Kidney (tissue), 14 donors: ENCODE data around the gene DNAJC5G. TPM values are rescaled to one million over a fixed set of nuclear protein-coding genes. Genes with fewer than 3 reads are reported as not detected.
"Not testable (repeated sequence)": the region's sequence is repeated elsewhere in the genome, so short reads cannot be mapped to it uniquely, and the experiment has no call there.

Experiments used
- DNase-seq, 5 donors: peaks; one replicate each; pipeline ENCODE4 v3.0.0-alpha.2; 2013 to 2020
- FAIRE-seq: peaks from 2 replicates; lab custom pipeline; 2012; peaks lifted over from hg19 to GRCh38; lab: Jason Lieb, UNC
- H3K27ac ChIP-seq, 2 donors: one replicate each; pipeline ENCODE4 v1.7.0; 2013; ENCODE audit warnings: low read depth in 2 of 2, low read length in 2 of 2, inconsistent platforms in 1 of 2
- H3K27me3 ChIP-seq: one replicate; pipeline ENCODE4 v1.7.1; 2013; ENCODE audit warnings: low read length, inconsistent platforms; ENCODE audit not compliant: control insufficient read depth, insufficient read depth
- H3K36me3 ChIP-seq, 3 donors: one replicate each; pipeline versions ENCODE4 v1.7.0 to v1.7.1; 2013; ENCODE audit warnings: low read length in 3 of 3, control low read depth in 1 of 3, inconsistent platforms in 1 of 3; ENCODE audit not compliant: insufficient read depth in 3 of 3, control insufficient read depth in 2 of 3
- H3K4me1 ChIP-seq, 3 donors: one replicate each; pipeline versions ENCODE4 v1.7.0 to v1.7.1; 2013; ENCODE audit warnings: low read length in 3 of 3, inconsistent platforms in 1 of 3, low read depth in 1 of 3; ENCODE audit not compliant: control insufficient read depth in 2 of 3, insufficient read depth in 2 of 3
- H3K4me3 ChIP-seq, 3 donors: one replicate each; pipeline versions ENCODE4 v1.7.0 to v1.8.1; 2013; ENCODE audit warnings: low read length in 3 of 3, control low read depth in 1 of 3, inconsistent platforms in 1 of 3
- H3K9ac ChIP-seq, 3 donors: one replicate each; pipeline versions ENCODE4 v1.7.0 to v1.7.1; 2013; ENCODE audit warnings: low read length in 3 of 3, control low read depth in 1 of 3, inconsistent platforms in 1 of 3
- H3K9me3 ChIP-seq, 3 donors: one replicate each; pipeline versions ENCODE4 v1.7.0 to v1.7.1; 2013; ENCODE audit warnings: low read length in 3 of 3, control low read depth in 1 of 3, inconsistent platforms in 1 of 3; ENCODE audit not compliant: control insufficient read depth in 2 of 3, insufficient read depth in 1 of 3
- CTCF ChIP-seq: IDR thresholded peaks from 3 replicates; pipeline ENCODE4 v1.5.1; 2012; ENCODE audit warnings: mild to moderate bottlenecking, moderate library complexity, borderline replicate concordance; ENCODE audit not compliant: insufficient read depth; ENCODE audit errors: extremely low read depth
- intact Hi-C: fragments of 100-400 bp; cut with DNase I; formaldehyde crosslinking; loops from one replicate; pipeline ENCODE4 v1.11.1; 2022
- polyA plus RNA-seq: library from polyadenylated mRNA; stranded (reverse); fragments of 350-450 nt; fragmentation: Illumina TruSeq; extraction: RNeasy Lipid Tissue Mini Kit (QIAGEN cat#74804); gene quantifications from one replicate; pipeline ENCODE4 v1.2.3, GENCODE V29; 2014; ENCODE audit warnings: low read depth, low replicate concordance; ENCODE audit not compliant: insufficient read depth
- total RNA-seq: library from RNA; stranded (reverse); fragmentation: NEBNext Ultra II Directional; extraction: Animal tissue kit (Norgen Biotek cat#: 25700); gene quantifications from one replicate; pipeline ENCODE4 v1.2.1, GENCODE V29; 2021
- donor health status: control.
- donor health status: control.
- donor health status: control.
- donor health status: control.
- donor health status: control.
- donor health status: DM: yes; HTN: yes; CAD: no.
- donor health status: Normal renal cell carcinoma (clear cell type).

Gene DNAJC5G
- total and polyA plus RNA-seq, 2 donors from 2014 or later: not detected

- intact Hi-C loops: no loop called here
- no peak for TF ChIP-seq CTCF
- Histone ChIP-seq H3K9ac (no peak overlapping the region), H3K27me3 (no peaks in the 10 kb centered on the region), H3K4me3 (no peak overlapping the region), H3K9me3 (no peaks in the 10 kb centered on the region), H3K36me3 (no peaks in the 10 kb centered on the region), H3K4me1 (peaks cover 0 to 2% (median 0%) of the 10 kb centered on the region in 3 donors), H3K27ac (no peak overlapping the region)
- FAIRE-seq (no peak), DNase-seq (peak in 1 of 5 donors; percentile 4)
Measured at GRCh38 chr2:27316655-27317412, 41.6 kb downstream of the DNAJC5G start.

- DNase-seq, H3K9me3 ChIP-seq, intact Hi-C loops, FAIRE-seq, H3K9ac ChIP-seq, H3K27ac ChIP-seq, H3K36me3 ChIP-seq, H3K4me3 ChIP-seq, H3K27me3 ChIP-seq: not testable (repeated sequence)
- H3K4me1 ChIP-seq: peaks cover 0 to 11% (median 0%) of the 10 kb centered on the region in 3 donors
Measured at GRCh38 chr2:27319839-27320238, 44.6 kb downstream of the DNAJC5G start.

- Histone ChIP-seq H3K9me3 (no peaks in the 10 kb centered on the region), H3K9ac (no peak overlapping the region), H3K27me3 (no peaks in the 10 kb centered on the region), H3K4me3 (no peak overlapping the region), H3K27ac (no peak overlapping the region), H3K4me1 (peaks cover 0 to 11% (median 0%) of the 10 kb centered on the region in 3 donors), H3K36me3 (peaks cover 0 to 2% (median 2%) of the 10 kb centered on the region in 3 donors)
- no peak for FAIRE-seq
- peak in 2 of 5 donors; percentile 6 to 84 for DNase-seq
- intact Hi-C loops: no loop called here
- TF ChIP-seq CTCF: peak; percentile 19
Measured at GRCh38 chr2:27320958-27321543, 45.8 kb downstream of the DNAJC5G start.

GRCh38 chr2:27322301-27322765, 47.1 kb downstream of the DNAJC5G start:
- H3K36me3 ChIP-seq: peaks cover 2 to 14% (median 3%) of the 10 kb centered on the region in 3 donors
- FAIRE-seq: no peak
- H3K27ac ChIP-seq: peak overlapping the region; percentile 86 to 96
- H3K9ac ChIP-seq: peak overlapping the region; percentile 96 to 97 (median 97)
- H3K27me3 ChIP-seq: no peaks in the 10 kb centered on the region
- no peaks in the 10 kb centered on the region for H3K9me3 ChIP-seq
- intact Hi-C loops: no loop called here
- H3K4me3 ChIP-seq: peak overlapping the region; percentile 95 to 98 (median 97)
- H3K4me1 ChIP-seq: peaks cover 0 to 11% (median 0%) of the 10 kb centered on the region in 3 donors
- TF ChIP-seq CTCF: no peak
- peak in 3 of 5 donors; percentile 39 to 78 (median 63) for DNase-seq
